HFFc6 (cell line): ENCODE measurements around the gene ADAMTSL2. TPM values are rescaled to one million over a fixed set of nuclear protein-coding genes. Genes with fewer than 3 reads are reported as not detected.

Source experiments
- DNase-seq: peaks from one replicate; pipeline ENCODE4 v3.0.0-alpha.2; 2018
- H3K27ac Mint-ChIP-seq: 2 replicates; pipeline ENCODE4 v1.8.0; 2020; ENCODE audit warnings: mild to moderate bottlenecking, mixed read lengths
- H3K27me3 Mint-ChIP-seq: 2 replicates; pipeline ENCODE4 v1.8.0; 2021; ENCODE audit warnings: mild to moderate bottlenecking, moderate library complexity, mixed read lengths; ENCODE audit not compliant: insufficient read depth
- H3K36me3 Mint-ChIP-seq: 2 replicates; pipeline ENCODE4 v1.8.0; 2021; ENCODE audit warnings: low read depth, mixed read lengths
- H3K4me1 Mint-ChIP-seq: 2 replicates; pipeline ENCODE4 v1.8.0; 2020; ENCODE audit warnings: low read depth, mixed read lengths
- H3K4me3 Mint-ChIP-seq: 2 replicates; pipeline ENCODE4 v1.8.0; 2020; ENCODE audit warnings: mild to moderate bottlenecking, moderate library complexity, mixed read lengths
- H3K9me3 Mint-ChIP-seq: 2 replicates; pipeline ENCODE4 v1.8.0; 2020; ENCODE audit warnings: mild to moderate bottlenecking, mixed read lengths
- CTCF ChIP-seq: fragments of 200-600 bp; sonication (generic); IDR thresholded peaks from 2 replicates; pipeline ENCODE4 v1.5.0; 2021; ENCODE audit warnings: antibody characterized with exemption, mild to moderate bottlenecking
- total RNA-seq, 6 experiments: library from RNA; stranded (reverse); fragmentation: NEBNext Ultra II Directional; extraction: Animal tissue kit (Norgen Biotek cat#: 25700); gene quantifications; 2 replicates in 1 of 6; 3 replicates in 5 of 6; pipeline ENCODE4 v1.2.3, GENCODE V29; 2021

Gene ADAMTSL2
- total RNA-seq, 6 experiments from 2014 or later: 0.05 to 0.07 (median 0.06) TPM; not detected in 3

- Mint-ChIP-seq H3K36me3 (peaks cover 17% of the 10 kb centered on the region), H3K4me1 (no peaks in the 10 kb centered on the region), H3K9me3 (peaks cover 26% of the 10 kb centered on the region), H3K4me3 (no peak overlapping the region), H3K27ac (no peak overlapping the region), H3K27me3 (peaks cover 40% of the 10 kb centered on the region)
- no peak for DNase-seq
- TF ChIP-seq CTCF: no peak; the same call in 1 of the 2 replicates
These were observed 35.2 kb upstream of the ADAMTSL2 start for GRCh38 chr9:133499132-133499891.

GRCh38 chr9:133499892-133500270, 34.6 kb upstream of the ADAMTSL2 start:
- no peak overlapping the region for H3K4me3 Mint-ChIP-seq

GRCh38 chr9:133502112-133502511, 32.4 kb upstream of the ADAMTSL2 start:
- no peak overlapping the region for H3K4me3 Mint-ChIP-seq
- peaks cover 26% of the 10 kb centered on the region for H3K9me3 Mint-ChIP-seq
- H3K36me3 Mint-ChIP-seq: peaks cover 17% of the 10 kb centered on the region
- H3K4me1 Mint-ChIP-seq: peaks cover 20% of the 10 kb centered on the region
- no peak for DNase-seq
- peaks cover 40% of the 10 kb centered on the region for H3K27me3 Mint-ChIP-seq
- no peak overlapping the region for H3K27ac Mint-ChIP-seq
- TF ChIP-seq CTCF: no peak

More at GRCh38 chr9:133499892-133500270, 34.6 kb upstream of the ADAMTSL2 start:
- Mint-ChIP-seq H3K36me3 (peaks cover 17% of the 10 kb centered on the region), H3K9me3 (peaks cover 26% of the 10 kb centered on the region), H3K27me3 (peaks cover 40% of the 10 kb centered on the region), H3K4me1 (no peaks in the 10 kb centered on the region), H3K27ac (no peak overlapping the region)
- TF ChIP-seq CTCF: no peak
- DNase-seq: no peak

GRCh38 chr9:133505186-133505830, 29.2 kb upstream of the ADAMTSL2 start:
- H3K4me1 Mint-ChIP-seq: peaks cover 34% of the 10 kb centered on the region
- DNase-seq: peak; percentile 13
- peaks cover 21% of the 10 kb centered on the region for H3K27me3 Mint-ChIP-seq
- peaks cover 23% of the 10 kb centered on the region for H3K9me3 Mint-ChIP-seq
- TF ChIP-seq CTCF: no peak; the same call in 1 of the 2 replicates
- no peak overlapping the region for H3K4me3 Mint-ChIP-seq
- H3K27ac Mint-ChIP-seq: no peak overlapping the region
- peaks cover 17% of the 10 kb centered on the region for H3K36me3 Mint-ChIP-seq

GRCh38 chr9:133505901-133506652, 28.4 kb upstream of the ADAMTSL2 start:
- no peak overlapping the region for H3K4me3 Mint-ChIP-seq
- peaks cover 34% of the 10 kb centered on the region for H3K4me1 Mint-ChIP-seq
- no peak overlapping the region; the same call in 1 of the 2 replicates for H3K27ac Mint-ChIP-seq
- H3K27me3 Mint-ChIP-seq: peaks cover 19% of the 10 kb centered on the region
- DNase-seq: no peak
- TF ChIP-seq CTCF: no peak
- peaks cover 18% of the 10 kb centered on the region for H3K9me3 Mint-ChIP-seq
- H3K36me3 Mint-ChIP-seq: peaks cover 17% of the 10 kb centered on the region
